ENCODE measurements around the gene MIPEP. TPM values are rescaled to one million over a fixed set of nuclear protein-coding genes. Genes with fewer than 3 reads are reported as not detected.

MIPEP gene
- total and polyA plus RNA-seq, 2 experiments from 2014 or later, result 12.6 to 19.6 TPM

- TF ChIP-seq EZH2phosphoT487 (IDR thresholded peaks at IDR 0.05; ENCODE audit: insufficient read depth, low read depth) (no peak), EZH2 (IDR thresholded peaks at IDR 0.05; ENCODE audit: insufficient read depth, poor library complexity, severe bottlenecking) (no peak)
- peaks cover 24% of the 10 kb centered on the region for H3F3A ChIP-seq (ENCODE audit: insufficient read depth)
- DNase-seq, result no peak
- peaks cover 31% of the 10 kb centered on the region for H3K4me1 ChIP-seq (ENCODE audit: insufficient read depth)
- H3K4me3 ChIP-seq, result no peak overlapping the region
- no peaks in the 10 kb centered on the region for H3K79me2 ChIP-seq (ENCODE audit: insufficient read depth)
- no peaks in the 10 kb centered on the region for H4K20me1 ChIP-seq (ENCODE audit: insufficient read depth)
- H3K9me3 ChIP-seq (ENCODE audit: low read depth), result no peaks in the 10 kb centered on the region
- H3K4me2 ChIP-seq (ENCODE audit: unreplicated experiment), result no peak overlapping the region
- WGBS, 2 experiments (ENCODE audit: low coverage in 1 of 2, low lambda C conversion rate in 2 of 2, missing lambda C conversion rate in 2 of 2), result 92 to 96% methylated on average over 3 of the region's 3 CpGs
- H3K27ac ChIP-seq, result no peak overlapping the region
- H2AFZ ChIP-seq, result no peak overlapping the region
- H3K9ac ChIP-seq, result no peak overlapping the region
- H3K27me3 ChIP-seq (replicated peaks; ENCODE audit: insufficient read depth), result no peaks in the 10 kb centered on the region
- in situ Hi-C loops (cut with MboI), result no loop called here
- H3K9me2 ChIP-seq (ENCODE audit: insufficient read depth), result no peaks in the 10 kb centered on the region
- no peaks in the 10 kb centered on the region for H3K36me3 ChIP-seq (ENCODE audit: low read depth)
These were observed 95.5 kb downstream of the MIPEP start for GRCh38 chr13:23793711-23794110.

- Histone ChIP-seq H3K36me3 (ENCODE audit: low read depth) (no peaks in the 10 kb centered on the region), H3K4me3 (no peak overlapping the region), H3K79me2 (ENCODE audit: insufficient read depth) (no peaks in the 10 kb centered on the region), H3K9ac (no peak overlapping the region), H3K4me1 (ENCODE audit: insufficient read depth) (peaks cover 31% of the 10 kb centered on the region), H3F3A (ENCODE audit: insufficient read depth) (peaks cover 24% of the 10 kb centered on the region), H4K20me1 (ENCODE audit: insufficient read depth) (no peaks in the 10 kb centered on the region), H2AFZ (no peak overlapping the region), H3K9me3 (ENCODE audit: low read depth) (no peaks in the 10 kb centered on the region), H3K9me2 (ENCODE audit: insufficient read depth) (no peaks in the 10 kb centered on the region), H3K4me2 (ENCODE audit: unreplicated experiment) (no peak overlapping the region), H3K27ac (no peak overlapping the region), H3K27me3 (replicated peaks; ENCODE audit: insufficient read depth) (no peaks in the 10 kb centered on the region)
- in situ Hi-C loops (cut with MboI), result no loop called here
- 100% methylated on average over 1 of the region's 1 CpG for WGBS, 2 experiments (ENCODE audit: low coverage in 1 of 2, low lambda C conversion rate in 2 of 2, missing lambda C conversion rate in 2 of 2)
- DNase-seq, result no peak
- no peak for TF ChIP-seq EZH2phosphoT487 (IDR thresholded peaks at IDR 0.05; ENCODE audit: insufficient read depth, low read depth)
These were observed 96.5 kb downstream of the MIPEP start for GRCh38 chr13:23792680-23793079.

GRCh38 chr13:23790577-23791170 lies 98.5 kb downstream of the MIPEP start:
- no peak overlapping the region for H3K4me3 ChIP-seq
- H3K27ac ChIP-seq, result peak overlapping the region; percentile 39
- H3K4me2 ChIP-seq (ENCODE audit: unreplicated experiment), result peak overlapping the region; percentile 26
- H3K9me3 ChIP-seq (ENCODE audit: low read depth), result no peaks in the 10 kb centered on the region
- DNase-seq, result peak; percentile 84
- H3K9me2 ChIP-seq (ENCODE audit: insufficient read depth), result no peaks in the 10 kb centered on the region
- H2AFZ ChIP-seq, result no peak overlapping the region
- in situ Hi-C loops (cut with MboI), result no loop called here
- H3K79me2 ChIP-seq (ENCODE audit: insufficient read depth), result no peaks in the 10 kb centered on the region
- H3K27me3 ChIP-seq (replicated peaks; ENCODE audit: insufficient read depth), result no peaks in the 10 kb centered on the region
- 21 to 25% methylated on average over 2 of the region's 2 CpGs for WGBS, 2 experiments (ENCODE audit: low coverage in 1 of 2, low lambda C conversion rate in 2 of 2, missing lambda C conversion rate in 2 of 2)
- no peaks in the 10 kb centered on the region for H3K36me3 ChIP-seq (ENCODE audit: low read depth)
- peaks cover 31% of the 10 kb centered on the region for H3K4me1 ChIP-seq (ENCODE audit: insufficient read depth)
- H3F3A ChIP-seq (ENCODE audit: insufficient read depth), result peaks cover 24% of the 10 kb centered on the region
- TF ChIP-seq EZH2phosphoT487 (IDR thresholded peaks at IDR 0.05; ENCODE audit: insufficient read depth, low read depth), result peak; percentile 95
- TF ChIP-seq EZH2 (IDR thresholded peaks at IDR 0.05; ENCODE audit: insufficient read depth, poor library complexity, severe bottlenecking), result no peak
- no peaks in the 10 kb centered on the region for H4K20me1 ChIP-seq (ENCODE audit: insufficient read depth)
- no peak overlapping the region for H3K9ac ChIP-seq

- Histone ChIP-seq H3F3A (ENCODE audit: insufficient read depth) (peaks cover 17% of the 10 kb centered on the region), H3K4me2 (ENCODE audit: unreplicated experiment) (no peak overlapping the region), H3K79me2 (ENCODE audit: insufficient read depth) (no peaks in the 10 kb centered on the region), H3K9me3 (ENCODE audit: low read depth) (no peaks in the 10 kb centered on the region), H3K27ac (no peak overlapping the region), H4K20me1 (ENCODE audit: insufficient read depth) (no peaks in the 10 kb centered on the region), H3K9ac (no peak overlapping the region), H3K4me1 (ENCODE audit: insufficient read depth) (peaks cover 25% of the 10 kb centered on the region), H3K36me3 (ENCODE audit: low read depth) (no peaks in the 10 kb centered on the region), H3K4me3 (no peak overlapping the region), H3K27me3 (replicated peaks; ENCODE audit: insufficient read depth) (no peaks in the 10 kb centered on the region), H2AFZ (no peak overlapping the region), H3K9me2 (ENCODE audit: insufficient read depth) (no peaks in the 10 kb centered on the region)
- peak; percentile 54 for DNase-seq
- 78 to 82% methylated on average over 10 of the region's 10 CpGs for WGBS, 2 experiments (ENCODE audit: low coverage in 1 of 2, low lambda C conversion rate in 2 of 2, missing lambda C conversion rate in 2 of 2)
- in situ Hi-C loops (cut with MboI), result no loop called here
- no peak for TF ChIP-seq EZH2 (IDR thresholded peaks at IDR 0.05; ENCODE audit: insufficient read depth, poor library complexity, severe bottlenecking)
- no peak for TF ChIP-seq EZH2phosphoT487 (IDR thresholded peaks at IDR 0.05; ENCODE audit: insufficient read depth, low read depth)
These were observed 99.4 kb downstream of the MIPEP start for GRCh38 chr13:23789576-23790346.

All from GM23248 (cell line).